Measurements from ENCODE around the gene HEPACAM.

Gene HEPACAM

GRCh38 chr11:124930799-124931198 is 5.0 kb downstream of the HEPACAM start:
- no peaks in the 10 kb centered on the region for H4K20me1 ChIP-seq (ENCODE audit: low read depth, low read length)
- no peaks in the 10 kb centered on the region for H3K27me3 ChIP-seq (ENCODE audit: low read length)
- no peaks in the 10 kb centered on the region for H3K36me3 ChIP-seq (ENCODE audit: low read length)
- no peaks in the 10 kb centered on the region for H3K79me2 ChIP-seq (ENCODE audit: insufficient read depth, low read length)
- no peak overlapping the region for H3K9ac ChIP-seq (ENCODE audit: low read length)
- H3K9me3 ChIP-seq (ENCODE audit: insufficient read depth, low read length) = no peaks in the 10 kb centered on the region
- H2AFZ ChIP-seq (ENCODE audit: low read depth, low read length, severe bottlenecking) = no peak overlapping the region
- TF ChIP-seq CTCF (IDR thresholded peaks at IDR 0.05; ENCODE audit: insufficient read depth, low read length, poor library complexity, severe bottlenecking) = no peak
- TF ChIP-seq EZH2phosphoT487 (conservative IDR thresholded peaks at IDR 0.05; ENCODE audit: low read length) = no peak
- no peak overlapping the region for H3K27ac ChIP-seq (ENCODE audit: low read depth, low read length)
- no peaks in the 10 kb centered on the region for H3F3A ChIP-seq (ENCODE audit: insufficient read depth)
- H3K4me3 ChIP-seq (ENCODE audit: insufficient read depth, low read length, poor library complexity, severe bottlenecking) = no peak overlapping the region
- no peaks in the 10 kb centered on the region for H3K9me2 ChIP-seq (replicated peaks; ENCODE audit: insufficient read depth, low read length)
- H3K4me2 ChIP-seq (ENCODE audit: low read depth, low read length, poor library complexity, severe bottlenecking) = no peak overlapping the region

GRCh38 chr11:124928942-124929665 is 6.7 kb downstream of the HEPACAM start:
- Histone ChIP-seq H3K9me3 (ENCODE audit: insufficient read depth, low read length) (no peaks in the 10 kb centered on the region), H3K27me3 (ENCODE audit: low read length) (no peaks in the 10 kb centered on the region), H4K20me1 (ENCODE audit: low read depth, low read length) (no peaks in the 10 kb centered on the region), H2AFZ (ENCODE audit: low read depth, low read length, severe bottlenecking) (no peak overlapping the region), H3K9ac (ENCODE audit: low read length) (no peak overlapping the region), H3K27ac (ENCODE audit: low read depth, low read length) (no peak overlapping the region), H3K4me2 (ENCODE audit: low read depth, low read length, poor library complexity, severe bottlenecking) (no peak overlapping the region), H3K4me3 (ENCODE audit: insufficient read depth, low read length, poor library complexity, severe bottlenecking) (no peak overlapping the region), H3K36me3 (ENCODE audit: low read length) (no peaks in the 10 kb centered on the region), H3K9me2 (replicated peaks; ENCODE audit: insufficient read depth, low read length) (no peaks in the 10 kb centered on the region), H3K79me2 (ENCODE audit: insufficient read depth, low read length) (no peaks in the 10 kb centered on the region), H3F3A (ENCODE audit: insufficient read depth) (no peaks in the 10 kb centered on the region)
- TF ChIP-seq EZH2phosphoT487 (conservative IDR thresholded peaks at IDR 0.05; ENCODE audit: low read length) (no peak), CTCF (IDR thresholded peaks at IDR 0.05; ENCODE audit: insufficient read depth, low read length, poor library complexity, severe bottlenecking) (no peak)

GRCh38 chr11:124923296-124923695 is 12.6 kb downstream of the HEPACAM start:
- Histone ChIP-seq H3K36me3 (ENCODE audit: low read length) (no peaks in the 10 kb centered on the region), H3K9me2 (replicated peaks; ENCODE audit: insufficient read depth, low read length) (no peaks in the 10 kb centered on the region), H4K20me1 (ENCODE audit: low read depth, low read length) (no peaks in the 10 kb centered on the region), H3K4me3 (ENCODE audit: insufficient read depth, low read length, poor library complexity, severe bottlenecking) (no peak overlapping the region), H3K4me2 (ENCODE audit: low read depth, low read length, poor library complexity, severe bottlenecking) (no peak overlapping the region), H3K27me3 (ENCODE audit: low read length) (no peaks in the 10 kb centered on the region), H3F3A (ENCODE audit: insufficient read depth) (no peaks in the 10 kb centered on the region), H3K9ac (ENCODE audit: low read length) (no peak overlapping the region), H3K27ac (ENCODE audit: low read depth, low read length) (no peak overlapping the region), H2AFZ (ENCODE audit: low read depth, low read length, severe bottlenecking) (no peak overlapping the region), H3K79me2 (ENCODE audit: insufficient read depth, low read length) (no peaks in the 10 kb centered on the region), H3K9me3 (ENCODE audit: insufficient read depth, low read length) (no peaks in the 10 kb centered on the region)
- TF ChIP-seq CTCF (IDR thresholded peaks at IDR 0.05; ENCODE audit: insufficient read depth, low read length, poor library complexity, severe bottlenecking) (no peak), EZH2phosphoT487 (conservative IDR thresholded peaks at IDR 0.05; ENCODE audit: low read length) (no peak)

All from SU-DHL-6 (cell line).